Neural cell (in vitro differentiated cells): ENCODE data around the gene STK36.

ENCODE experiments used
- CTCF ChIP-seq: fragments of 450-650 bp; IDR thresholded peaks from 2 replicates; pipeline ENCODE4 v1.5.1; 2014; ENCODE audit warnings: antibody characterized with exemption, mild to moderate bottlenecking, moderate library complexity; ENCODE audit not compliant: poor library complexity, severe bottlenecking
- EP300 ChIP-seq: fragments of 450-650 bp; conservative IDR thresholded peaks from 2 replicates; pipeline ENCODE4 v1.6.1; 2014; ENCODE audit warnings: antibody characterized with exemption, mild to moderate bottlenecking, moderate library complexity; ENCODE audit not compliant: poor library complexity, severe bottlenecking
- EZH2 ChIP-seq: fragments of 200-600, 300-800 bp; shearing (Covaris generic), sonication (generic); IDR thresholded peaks from 2 replicates; pipeline ENCODE4 v1.6.1; 2014; ENCODE audit warnings: antibody characterized with exemption, low read length, borderline replicate concordance, mild to moderate bottlenecking; ENCODE audit not compliant: insufficient read depth, poor library complexity, severe bottlenecking
- POLR2AphosphoS5 ChIP-seq: IDR thresholded peaks from 2 replicates; pipeline ENCODE4 v1.6.1; 2012
- REST ChIP-seq: IDR thresholded peaks from 2 replicates; pipeline ENCODE4 v1.6.1; 2012; ENCODE audit warnings: borderline replicate concordance
- SMC3 ChIP-seq: fragments of 450-650 bp; conservative IDR thresholded peaks from 2 replicates; pipeline ENCODE4 v1.6.1; 2014; ENCODE audit warnings: antibody characterized with exemption, mild to moderate bottlenecking, moderate library complexity; ENCODE audit not compliant: poor library complexity

GRCh38 chr2:218691234-218691633 lies 19.3 kb downstream of the STK36 start:
- TF ChIP-seq EZH2 (no peak), POLR2AphosphoS5 (no peak), CTCF (no peak), EP300 (no peak), REST (no peak), SMC3 (no peak)
